ENCODE data around the gene ELOVL7.
"Not testable (repeated sequence)": the region's sequence is repeated elsewhere in the genome, so short reads cannot be mapped to it uniquely, and the experiment has no call there.

The ELOVL7 gene

GRCh38 chr5:60843936-60844905 lies at the start of gene ELOVL7:
Gene ELOVL7 (minus strand): TSS chr5:60844269. CDS start chr5:60787397, 56,872 bp downstream.
- TF ChIP-seq POLR2A (IDR thresholded peaks at IDR 0.05; ENCODE audit: low read length) (no peak), GATA1 (IDR thresholded peaks at IDR 0.05; ENCODE audit: low read depth, low read length) (no peak)
- DNase-seq: peak; percentile 63 to 64

- TF ChIP-seq POLR2A (IDR thresholded peaks at IDR 0.05; ENCODE audit: low read length) (no peak), GATA1 (IDR thresholded peaks at IDR 0.05; ENCODE audit: low read depth, low read length) (no peak)
- DNase-seq: no peak
Measured at GRCh38 chr5:60893521-60893920, 49.5 kb upstream of the ELOVL7 start.

- DNase-seq: no peak
- no peak for TF ChIP-seq POLR2A (IDR thresholded peaks at IDR 0.05; ENCODE audit: low read length)
- no peak for TF ChIP-seq GATA1 (IDR thresholded peaks at IDR 0.05; ENCODE audit: low read depth, low read length)
Measured at GRCh38 chr5:60891667-60892066, 47.6 kb upstream of the ELOVL7 start.

- no peak for DNase-seq
- TF ChIP-seq POLR2A (IDR thresholded peaks at IDR 0.05; ENCODE audit: low read length) (no peak), GATA1 (IDR thresholded peaks at IDR 0.05; ENCODE audit: low read depth, low read length) (no peak)
Measured at GRCh38 chr5:60888359-60889061, 44.4 kb upstream of the ELOVL7 start.

DNA sequence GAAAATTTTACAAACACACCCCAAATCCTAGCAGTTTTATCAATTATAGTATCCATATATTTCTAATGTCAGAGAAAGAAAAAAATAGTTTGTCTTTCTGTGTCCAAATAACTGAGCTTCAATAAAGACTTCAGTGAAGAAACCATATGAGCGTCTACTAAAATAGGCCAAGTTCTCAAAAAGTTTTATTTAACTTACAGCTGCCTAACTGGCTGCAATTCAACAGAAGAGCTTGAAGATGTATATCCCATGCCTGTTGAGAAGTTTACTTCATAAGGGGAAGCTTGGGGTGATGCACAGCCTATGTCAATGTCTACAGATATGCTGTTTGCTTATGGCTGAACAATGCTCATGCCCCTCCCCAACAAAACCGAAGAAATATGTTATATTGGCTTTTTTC lies 43.7 kb upstream of the ELOVL7 start:
- no peak for DNase-seq
- no peak for TF ChIP-seq GATA1 (IDR thresholded peaks at IDR 0.05; ENCODE audit: low read depth, low read length)
- no peak for TF ChIP-seq POLR2A (IDR thresholded peaks at IDR 0.05; ENCODE audit: low read length)

DNA sequence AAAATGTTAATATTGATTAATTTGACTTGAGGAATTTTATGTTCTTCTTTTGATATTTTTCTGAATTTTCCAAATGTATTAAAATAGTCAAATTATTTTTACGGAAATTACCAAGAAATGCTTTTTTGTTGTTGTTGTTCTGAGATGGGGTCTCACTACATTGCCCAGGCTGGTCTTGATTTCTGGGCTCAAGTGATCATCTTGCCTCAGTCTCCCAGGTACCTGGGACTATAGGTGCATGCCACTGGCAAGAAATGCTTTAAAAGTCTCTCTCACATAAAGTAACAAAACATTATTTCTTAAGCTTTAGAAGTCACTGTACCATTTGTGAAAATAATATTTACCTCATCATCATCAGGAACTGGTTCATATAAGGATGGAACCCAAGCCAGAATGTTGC lies 43.0 kb upstream of the ELOVL7 start:
- TF ChIP-seq POLR2A (IDR thresholded peaks at IDR 0.05; ENCODE audit: low read length) (no peak), GATA1 (IDR thresholded peaks at IDR 0.05; ENCODE audit: low read depth, low read length) (no peak)
- DNase-seq: no peak

DNA sequence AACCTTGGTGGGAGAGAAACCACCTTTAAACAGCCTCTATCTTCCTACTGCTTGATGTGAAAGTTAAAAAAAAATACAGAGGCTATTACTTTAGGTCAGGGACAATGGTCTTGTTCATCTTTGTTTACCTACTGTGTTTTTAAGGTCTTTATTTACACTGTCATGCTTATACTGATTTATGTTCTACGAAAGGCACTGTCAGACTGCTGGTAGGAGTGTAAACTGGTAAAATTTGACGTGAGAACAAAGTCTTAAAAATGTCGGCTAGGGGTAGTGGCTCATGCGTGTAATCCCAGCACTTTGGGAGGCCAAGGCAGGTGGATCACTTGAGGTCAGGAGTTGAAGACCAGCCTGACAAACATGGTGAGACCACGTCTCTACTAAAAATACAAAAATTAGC lies 42.1 kb upstream of the ELOVL7 start:
- no peak for DNase-seq
- TF ChIP-seq GATA1 (IDR thresholded peaks at IDR 0.05; ENCODE audit: low read depth, low read length): no peak
- TF ChIP-seq POLR2A (IDR thresholded peaks at IDR 0.05; ENCODE audit: low read length): no peak

DNA sequence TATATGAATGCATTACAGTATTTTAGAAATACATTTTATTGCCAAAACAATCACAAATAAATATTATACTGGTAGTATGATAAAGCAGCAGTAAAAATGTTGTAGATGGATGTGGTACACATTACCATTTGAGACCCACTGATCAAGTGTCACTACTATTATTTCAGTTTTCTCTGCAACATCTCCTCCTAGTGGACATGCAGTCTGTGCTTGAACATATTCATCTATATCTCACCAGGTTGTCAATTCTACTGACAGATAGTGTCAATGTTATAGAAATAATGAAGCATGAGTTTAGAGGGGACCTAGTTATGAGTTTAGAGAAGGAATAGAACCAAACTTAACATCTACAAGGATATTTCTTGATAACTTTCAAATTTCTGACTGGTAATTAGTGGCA lies 39.2 kb upstream of the ELOVL7 start:
- peak; percentile 6 to 10 for DNase-seq
- TF ChIP-seq GATA1 (IDR thresholded peaks at IDR 0.05; ENCODE audit: low read depth, low read length): no peak
- no peak for TF ChIP-seq POLR2A (IDR thresholded peaks at IDR 0.05; ENCODE audit: low read length)

DNA sequence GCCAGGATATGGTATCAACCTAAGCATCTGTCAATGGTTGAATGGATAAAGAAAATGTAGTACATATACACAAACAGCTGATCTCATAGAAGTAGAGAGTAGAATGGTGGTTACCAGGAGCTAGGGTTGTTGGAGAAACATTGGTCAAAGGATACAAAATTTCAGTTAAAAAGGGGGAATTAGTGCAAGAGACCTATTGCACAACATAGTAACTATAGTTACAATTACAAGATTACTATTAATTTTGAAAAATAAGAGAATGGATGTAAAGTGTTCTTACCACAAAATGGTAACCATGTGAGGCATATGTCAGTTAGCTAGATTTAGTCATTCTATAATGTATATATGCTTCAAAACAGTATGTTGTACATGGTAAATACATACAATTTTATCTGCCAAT lies 28.8 kb upstream of the ELOVL7 start:
- DNase-seq: no peak
- TF ChIP-seq GATA1 (IDR thresholded peaks at IDR 0.05; ENCODE audit: low read depth, low read length) (no peak), POLR2A (IDR thresholded peaks at IDR 0.05; ENCODE audit: low read length) (no peak)

DNA sequence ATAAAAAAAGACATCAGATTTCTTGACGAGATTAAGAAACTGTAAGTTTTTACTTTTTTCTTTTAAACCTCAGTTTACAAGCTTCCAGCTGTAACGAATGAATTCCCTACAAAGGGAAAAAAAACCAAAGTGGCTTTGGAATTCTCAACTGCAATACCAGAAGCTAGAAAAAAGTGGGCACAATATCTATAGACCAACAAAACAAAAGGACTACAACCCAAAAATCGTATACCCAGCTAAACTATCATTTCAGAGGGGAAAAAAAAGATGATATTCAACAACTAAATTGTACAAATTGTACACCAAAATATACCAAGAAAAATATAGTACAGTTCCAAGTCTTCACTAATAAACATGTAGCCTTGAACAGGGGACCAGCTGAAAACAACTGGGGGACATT lies 26.8 kb upstream of the ELOVL7 start:
- peak in 1 of 2 experiments; percentile 3 for DNase-seq
- TF ChIP-seq GATA1 (IDR thresholded peaks at IDR 0.05; ENCODE audit: low read depth, low read length) (no peak), POLR2A (IDR thresholded peaks at IDR 0.05; ENCODE audit: low read length) (no peak)

GRCh38 chr5:60860572-60860971 lies 16.5 kb upstream of the ELOVL7 start:
- DNase-seq: not testable (repeated sequence)

- no peak for DNase-seq
Measured at GRCh38 chr5:60856066-60856465, 12.0 kb upstream of the ELOVL7 start.

DNA sequence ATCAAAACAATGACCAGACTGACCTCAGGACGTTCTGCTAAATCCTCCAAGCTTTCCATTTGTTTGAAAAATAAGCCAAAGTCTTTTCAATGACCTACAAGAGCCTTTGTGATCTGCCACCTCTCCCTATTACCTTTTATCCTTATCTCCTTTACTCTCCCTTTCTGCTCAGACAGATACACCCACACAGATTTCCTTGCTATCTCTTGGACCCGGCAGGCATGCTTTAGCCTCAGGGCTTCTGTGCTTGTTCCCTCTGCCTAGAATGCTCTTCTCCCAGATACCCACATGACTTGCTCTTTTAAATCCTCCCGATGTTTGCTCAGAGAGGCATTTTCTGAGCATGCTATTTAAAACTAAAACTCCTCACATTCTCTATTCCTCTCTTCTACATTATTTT lies 8.9 kb upstream of the ELOVL7 start:
- TF ChIP-seq GATA1 (IDR thresholded peaks at IDR 0.05; ENCODE audit: low read depth, low read length) (no peak), POLR2A (IDR thresholded peaks at IDR 0.05; ENCODE audit: low read length) (no peak)
- DNase-seq: peak in 1 of 2 experiments; percentile 37

More at GRCh38 chr5:60856066-60856465, 12.0 kb upstream of the ELOVL7 start:
- TF ChIP-seq POLR2A (IDR thresholded peaks at IDR 0.05; ENCODE audit: low read length) (no peak), GATA1 (IDR thresholded peaks at IDR 0.05; ENCODE audit: low read depth, low read length) (no peak)

DNA sequence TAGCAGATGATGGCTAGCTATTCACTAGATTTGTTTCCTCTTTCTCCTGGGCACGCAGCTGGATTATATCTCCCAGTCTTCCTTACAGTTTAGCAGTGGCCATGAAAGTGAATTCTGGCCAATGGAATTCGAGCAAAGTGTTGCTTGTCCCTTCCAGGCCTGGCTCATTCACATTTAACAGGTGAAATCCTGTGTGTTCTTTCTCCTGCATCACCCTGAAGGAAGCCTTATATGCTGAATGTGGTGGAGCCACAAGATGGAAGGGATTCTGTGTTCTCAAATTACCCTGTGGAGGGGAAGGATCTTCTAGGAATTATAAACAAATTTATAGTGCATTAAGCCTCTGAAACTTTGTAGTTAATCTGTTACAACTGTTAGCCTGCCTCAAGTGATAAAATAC lies 8.2 kb upstream of the ELOVL7 start:
- TF ChIP-seq GATA1 (IDR thresholded peaks at IDR 0.05; ENCODE audit: low read depth, low read length): no peak
- DNase-seq: no peak

DNA sequence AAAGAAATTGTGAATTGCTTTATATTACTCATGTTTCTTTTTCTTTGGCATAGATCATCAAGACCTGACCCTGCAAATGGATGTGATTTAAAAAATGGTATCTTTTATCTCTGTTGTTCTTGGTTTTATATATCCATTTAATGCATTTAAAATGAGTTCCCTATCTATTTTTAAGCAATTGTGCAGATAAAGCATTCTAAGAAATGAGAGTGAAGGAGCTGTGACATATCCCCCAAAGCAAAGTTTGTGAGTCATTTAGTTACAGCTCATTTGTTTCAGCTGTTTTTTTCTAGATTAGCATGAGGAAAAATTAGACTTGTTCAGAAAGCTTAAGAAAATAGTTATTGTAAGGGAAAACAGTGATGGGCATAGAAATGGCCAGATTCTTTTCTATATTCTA lies 7.6 kb upstream of the ELOVL7 start:
- TF ChIP-seq POLR2A (IDR thresholded peaks at IDR 0.05; ENCODE audit: low read length): no peak
- no peak for TF ChIP-seq GATA1 (IDR thresholded peaks at IDR 0.05; ENCODE audit: low read depth, low read length)
- no peak for DNase-seq

Measured in erythroblast (primary cell).